HCT116 (cell line): ENCODE data around the gene CHCHD10. TPM values are rescaled to one million over a fixed set of nuclear protein-coding genes. Genes with fewer than 3 reads are reported as not detected.

ENCODE experiments used
- ATAC-seq: fragments of 200-7000 bp; cut with Tn5 transposase; 2 replicates; pipeline ENCODE4 v1.9.1; 2020; ENCODE audit warnings: mild to moderate bottlenecking, moderate library complexity
- BruUV-seq: library from RNA; stranded (reverse); fragments of 400-500 nt; replicated peaks from 2 replicates; lab custom pipeline; 2021; lab: Mats Ljungman, UMichigan
- CTCF ChIA-PET: fragments of 300-600 bp; sonication (Branson Sonifier 250); formaldehyde crosslinking; loops from one replicate; lab custom pipeline; 2021; ENCODE audit warnings: antibody characterized with exemption; lab: Charles Lee
- POLR2A ChIA-PET: fragments of 300-600, 350-600 bp; sonication (Branson Sonifier 250); formaldehyde crosslinking; loops from one replicate; lab custom pipeline; 2021; ENCODE audit warnings: antibody characterized with exemption; lab: Charles Lee
- RAD21 ChIA-PET, 2 experiments: fragments of 300-600 bp; sonication (Branson Sonifier 250); formaldehyde crosslinking; loops; one replicate each; lab custom pipeline; 2023; ENCODE audit warnings: low total read pairs in 2 of 2; ENCODE audit not compliant: uncharacterized antibody in 2 of 2, unreplicated experiment in 2 of 2, low non-redundant PET in 1 of 2; lab: Charles Lee
- DNase-seq: peaks from one replicate; pipeline ENCODE4 v3.0.0-alpha.2; 2010; ENCODE audit warnings: low read depth, low spot score
- H2AFZ ChIP-seq: fragments of 200-600 bp; shearing (Covaris generic), sonication (generic); 2 replicates; pipeline ENCODE4 v1.6.1; 2017; ENCODE audit warnings: low read depth, mixed run types, mixed read lengths, antibody characterized with exemption, low read length; ENCODE audit not compliant: poor library complexity, severe bottlenecking
- H3K27ac ChIP-seq: 2 replicates; pipeline ENCODE4 v1.5.1; 2012; ENCODE audit warnings: low read depth, low read length
- H3K27me3 ChIP-seq: fragments of 200-600 bp; sonication (generic); 2 replicates; pipeline ENCODE4 v1.6.1; 2016; ENCODE audit warnings: mixed run types, low read length, mixed read lengths; ENCODE audit not compliant: insufficient read depth
- H3K36me3 ChIP-seq, 2 experiments: fragments of 200-500 bp in 1 of 2; fragments of 200-600 bp in 1 of 2; sonication (Bioruptor generic) in 1 of 2; sonication (generic) in 1 of 2; 2 replicates each; pipeline versions ENCODE4 v1.5.1 to v1.6.1; 2014 to 2016; ENCODE audit warnings: low read length in 2 of 2, inconsistent platforms in 1 of 2, mixed read lengths in 1 of 2, mixed run types in 1 of 2; ENCODE audit not compliant: insufficient read depth in 2 of 2, control insufficient read depth in 1 of 2
- H3K4me1 ChIP-seq, 2 experiments: fragments of 200-600 bp in 1 of 2; sonication (generic) in 1 of 2; 2 replicates each; pipeline versions ENCODE4 v1.5.1 to v1.6.1; 2012 to 2017; ENCODE audit warnings: low read length in 2 of 2, inconsistent platforms in 1 of 2, mild to moderate bottlenecking in 1 of 2, mixed read lengths in 1 of 2, mixed run types in 1 of 2, moderate library complexity in 1 of 2; ENCODE audit not compliant: insufficient read depth in 2 of 2, control insufficient read depth in 1 of 2
- H3K4me2 ChIP-seq: fragments of 200-600 bp; sonication (generic); 2 replicates; pipeline ENCODE4 v1.6.1; 2017; ENCODE audit warnings: mixed run types, low read length, mixed read lengths
- H3K4me3 ChIP-seq, 2 experiments: fragments of 200-600 bp in 1 of 2; sonication (generic) in 1 of 2; replicated peaks in 1 of 2; 2 replicates each; pipeline ENCODE4 v1.5.1; 2011 to 2016; ENCODE audit warnings: low read length in 2 of 2, control low read depth in 1 of 2, low read depth in 1 of 2, mild to moderate bottlenecking in 1 of 2, mixed read lengths in 1 of 2, mixed run types in 1 of 2
- H3K79me2 ChIP-seq: fragments of 200-600 bp; sonication (generic); 2 replicates; pipeline ENCODE4 v1.6.1; 2017; ENCODE audit warnings: mild to moderate bottlenecking, mixed run types, low read length, moderate library complexity, mixed read lengths; ENCODE audit not compliant: insufficient read depth
- H3K9ac ChIP-seq: fragments of 200-600 bp; sonication (generic); 2 replicates; pipeline ENCODE4 v1.6.1; 2016; ENCODE audit warnings: low read length, mixed read lengths
- H3K9me2 ChIP-seq: fragments of 200-600 bp; sonication (generic), shearing (Covaris generic); 2 replicates; pipeline ENCODE4 v1.6.1; 2017; ENCODE audit warnings: mixed run types, mild to moderate bottlenecking, moderate library complexity; ENCODE audit not compliant: insufficient read depth
- H3K9me3 ChIP-seq, 2 experiments: fragments of 200-500 bp in 1 of 2; fragments of 200-600 bp in 1 of 2; sonication (Bioruptor generic) in 1 of 2; sonication (generic) in 1 of 2; 2 replicates each; pipeline ENCODE4 v1.6.1; 2014 to 2017; ENCODE audit warnings: low read length in 2 of 2, mixed read lengths in 2 of 2, inconsistent platforms in 1 of 2, low read depth in 1 of 2, mild to moderate bottlenecking in 1 of 2, mixed run types in 1 of 2, moderate library complexity in 1 of 2; ENCODE audit not compliant: control insufficient read depth in 1 of 2, insufficient read depth in 1 of 2
- H4K20me1 ChIP-seq: fragments of 200-600 bp; sonication (generic), shearing (Covaris generic); 2 replicates; pipeline ENCODE4 v1.6.1; 2017; ENCODE audit warnings: mixed run types, mild to moderate bottlenecking, moderate library complexity; ENCODE audit not compliant: insufficient read depth
- CBX3 ChIP-seq: IDR thresholded peaks from 2 replicates; pipeline ENCODE4 v1.6.1; 2012; ENCODE audit warnings: low read depth
- ELF1 ChIP-seq: IDR thresholded peaks from 2 replicates; pipeline ENCODE4 v1.6.1; 2012; ENCODE audit warnings: low read depth, borderline replicate concordance
- EZH2 ChIP-seq: fragments of 200-600 bp; sonication (generic); IDR thresholded peaks from 2 replicates; pipeline ENCODE4 v1.6.1; 2017; ENCODE audit warnings: antibody characterized with exemption, mixed run types
- FOSL1 ChIP-seq: IDR thresholded peaks from 2 replicates; pipeline ENCODE4 v1.6.1; 2012; ENCODE audit warnings: low read depth
- JUND ChIP-seq: IDR thresholded peaks from 2 replicates; pipeline ENCODE4 v1.6.1; 2012
- POLR2A ChIP-seq: IDR thresholded peaks from 2 replicates; pipeline ENCODE4 v1.7.0; 2011; ENCODE audit warnings: borderline replicate concordance; ENCODE audit not compliant: insufficient read depth, insufficient read length; ENCODE audit errors: extremely low read depth
- POLR2AphosphoS5 ChIP-seq: IDR thresholded peaks from 2 replicates; pipeline ENCODE4 v1.6.1; 2011; ENCODE audit warnings: mild to moderate bottlenecking, low read depth, low read length, moderate library complexity
- TCF7L2 ChIP-seq: IDR thresholded peaks from 2 replicates; pipeline ENCODE4 v1.7.0; 2011; ENCODE audit warnings: borderline replicate concordance, inconsistent platforms; ENCODE audit not compliant: insufficient read depth, insufficient read length; ENCODE audit errors: extremely low read depth
- ZFX ChIP-seq: fragments of 450-650 bp; IDR thresholded peaks from 2 replicates; pipeline ENCODE4 v1.6.1; 2017
- ZNF274 ChIP-seq: fragments of 200-500 bp; sonication (Bioruptor generic); IDR thresholded peaks from 2 replicates; pipeline ENCODE4 v1.6.1; 2014; ENCODE audit warnings: mild to moderate bottlenecking, low read depth, low read length, inconsistent platforms
- intact Hi-C: fragments of 100-400 bp; cut with micrococcal nuclease; formaldehyde crosslinking; loops from 2 replicates; pipeline ENCODE4 v1.10.0; 2022
- total RNA-seq: library from RNA; stranded (reverse); gene quantifications from one replicate; pipeline ENCODE4 v1.2.1, GENCODE V29; 2021; ENCODE audit not compliant: unreplicated experiment
- TF ChIP-seq, protein P1 (sequence below): IDR thresholded peaks from 2 replicates; pipeline ENCODE4 v1.6.1; 2012; ENCODE audit warnings: low read depth
- TF ChIP-seq, protein P2 (sequence below), 3 experiments: fragments of 200-600 bp in 1 of 3; sonication (generic) in 1 of 3; IDR thresholded peaks in 2 of 3; conservative IDR thresholded peaks in 1 of 3; 2 replicates each; pipeline ENCODE4 v1.5.1; 2012 to 2017; ENCODE audit warnings: low read depth in 2 of 3, low read length in 2 of 3, antibody characterized with exemption in 1 of 3, borderline replicate concordance in 1 of 3, control low read depth in 1 of 3, mild to moderate bottlenecking in 1 of 3, mixed read lengths in 1 of 3, mixed run types in 1 of 3, moderate library complexity in 1 of 3; ENCODE audit not compliant: insufficient read depth in 1 of 3
- TF ChIP-seq, protein P3 (sequence below): IDR thresholded peaks from 2 replicates; pipeline ENCODE4 v1.6.1; 2012
- TF ChIP-seq, protein P4 (sequence below): IDR thresholded peaks from 2 replicates; pipeline ENCODE4 v1.6.1; 2012
- TF ChIP-seq, protein P5 (sequence below): IDR thresholded peaks from 2 replicates; pipeline ENCODE4 v1.6.1; 2011; ENCODE audit warnings: mild to moderate bottlenecking, low read length, moderate library complexity; ENCODE audit not compliant: insufficient replicate concordance; ENCODE audit errors: extremely low read depth

The CHCHD10 gene
- total RNA-seq, 1 experiment from 2014 or later = 279 TPM

DNA sequence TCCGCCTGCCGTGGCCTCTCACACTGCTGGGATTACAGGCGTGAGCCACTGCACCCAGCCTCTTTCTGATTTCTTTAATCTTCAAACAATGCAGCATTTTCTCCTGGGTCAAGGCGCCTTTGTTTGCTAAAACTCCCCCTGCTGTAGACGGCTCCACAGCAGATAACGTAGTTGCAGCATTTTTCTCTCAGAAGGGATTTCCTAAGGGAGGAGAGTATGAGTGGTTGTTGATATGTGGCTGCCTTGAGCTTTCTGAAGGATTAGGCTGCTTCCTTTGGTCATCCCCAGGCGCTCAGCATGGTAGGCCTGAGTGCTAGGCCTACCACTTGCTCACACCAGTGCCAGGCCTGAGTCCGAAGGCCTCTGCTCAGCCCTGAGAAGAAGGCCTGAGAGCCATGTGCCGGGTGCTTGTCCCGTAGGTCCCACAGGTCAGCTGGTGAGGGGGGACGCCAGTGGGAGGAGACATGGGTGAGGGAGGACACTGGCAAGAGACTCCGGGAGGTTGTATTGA, 37.1 kb upstream of the CHCHD10 start:
- DNase-seq (no peak), ATAC-seq (no peak)
- H3K27ac ChIP-seq = no peak overlapping the region
- H3K9me2 ChIP-seq = no peaks in the 10 kb centered on the region
- no peak overlapping the region for H3K4me2 ChIP-seq
- TF ChIP-seq POLR2AphosphoS5 (no peak), ZFX (no peak), CBX3 (no peak), FOSL1 (no peak), ZNF274 (no peak), ELF1 (no peak), POLR2A (no peak), EZH2 (no peak), TCF7L2 (no peak), JUND (no peak)
- TF ChIP-seq, protein P1, sequence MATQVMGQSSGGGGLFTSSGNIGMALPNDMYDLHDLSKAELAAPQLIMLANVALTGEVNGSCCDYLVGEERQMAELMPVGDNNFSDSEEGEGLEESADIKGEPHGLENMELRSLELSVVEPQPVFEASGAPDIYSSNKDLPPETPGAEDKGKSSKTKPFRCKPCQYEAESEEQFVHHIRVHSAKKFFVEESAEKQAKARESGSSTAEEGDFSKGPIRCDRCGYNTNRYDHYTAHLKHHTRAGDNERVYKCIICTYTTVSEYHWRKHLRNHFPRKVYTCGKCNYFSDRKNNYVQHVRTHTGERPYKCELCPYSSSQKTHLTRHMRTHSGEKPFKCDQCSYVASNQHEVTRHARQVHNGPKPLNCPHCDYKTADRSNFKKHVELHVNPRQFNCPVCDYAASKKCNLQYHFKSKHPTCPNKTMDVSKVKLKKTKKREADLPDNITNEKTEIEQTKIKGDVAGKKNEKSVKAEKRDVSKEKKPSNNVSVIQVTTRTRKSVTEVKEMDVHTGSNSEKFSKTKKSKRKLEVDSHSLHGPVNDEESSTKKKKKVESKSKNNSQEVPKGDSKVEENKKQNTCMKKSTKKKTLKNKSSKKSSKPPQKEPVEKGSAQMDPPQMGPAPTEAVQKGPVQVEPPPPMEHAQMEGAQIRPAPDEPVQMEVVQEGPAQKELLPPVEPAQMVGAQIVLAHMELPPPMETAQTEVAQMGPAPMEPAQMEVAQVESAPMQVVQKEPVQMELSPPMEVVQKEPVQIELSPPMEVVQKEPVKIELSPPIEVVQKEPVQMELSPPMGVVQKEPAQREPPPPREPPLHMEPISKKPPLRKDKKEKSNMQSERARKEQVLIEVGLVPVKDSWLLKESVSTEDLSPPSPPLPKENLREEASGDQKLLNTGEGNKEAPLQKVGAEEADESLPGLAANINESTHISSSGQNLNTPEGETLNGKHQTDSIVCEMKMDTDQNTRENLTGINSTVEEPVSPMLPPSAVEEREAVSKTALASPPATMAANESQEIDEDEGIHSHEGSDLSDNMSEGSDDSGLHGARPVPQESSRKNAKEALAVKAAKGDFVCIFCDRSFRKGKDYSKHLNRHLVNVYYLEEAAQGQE = no peak
- TF ChIP-seq, protein P2, sequence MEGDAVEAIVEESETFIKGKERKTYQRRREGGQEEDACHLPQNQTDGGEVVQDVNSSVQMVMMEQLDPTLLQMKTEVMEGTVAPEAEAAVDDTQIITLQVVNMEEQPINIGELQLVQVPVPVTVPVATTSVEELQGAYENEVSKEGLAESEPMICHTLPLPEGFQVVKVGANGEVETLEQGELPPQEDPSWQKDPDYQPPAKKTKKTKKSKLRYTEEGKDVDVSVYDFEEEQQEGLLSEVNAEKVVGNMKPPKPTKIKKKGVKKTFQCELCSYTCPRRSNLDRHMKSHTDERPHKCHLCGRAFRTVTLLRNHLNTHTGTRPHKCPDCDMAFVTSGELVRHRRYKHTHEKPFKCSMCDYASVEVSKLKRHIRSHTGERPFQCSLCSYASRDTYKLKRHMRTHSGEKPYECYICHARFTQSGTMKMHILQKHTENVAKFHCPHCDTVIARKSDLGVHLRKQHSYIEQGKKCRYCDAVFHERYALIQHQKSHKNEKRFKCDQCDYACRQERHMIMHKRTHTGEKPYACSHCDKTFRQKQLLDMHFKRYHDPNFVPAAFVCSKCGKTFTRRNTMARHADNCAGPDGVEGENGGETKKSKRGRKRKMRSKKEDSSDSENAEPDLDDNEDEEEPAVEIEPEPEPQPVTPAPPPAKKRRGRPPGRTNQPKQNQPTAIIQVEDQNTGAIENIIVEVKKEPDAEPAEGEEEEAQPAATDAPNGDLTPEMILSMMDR (IDR thresholded peaks at IDR 0.05 in 2 of 3, conservative IDR thresholded peaks at IDR 0.05 in 1 of 3; ENCODE audit: borderline replicate concordance in 1 of 3, insufficient read depth in 1 of 3, low read depth in 2 of 3, low read length in 2 of 3) = no peak
- TF ChIP-seq, protein P3, sequence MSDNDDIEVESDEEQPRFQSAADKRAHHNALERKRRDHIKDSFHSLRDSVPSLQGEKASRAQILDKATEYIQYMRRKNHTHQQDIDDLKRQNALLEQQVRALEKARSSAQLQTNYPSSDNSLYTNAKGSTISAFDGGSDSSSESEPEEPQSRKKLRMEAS = no peak
- TF ChIP-seq, protein P4, sequence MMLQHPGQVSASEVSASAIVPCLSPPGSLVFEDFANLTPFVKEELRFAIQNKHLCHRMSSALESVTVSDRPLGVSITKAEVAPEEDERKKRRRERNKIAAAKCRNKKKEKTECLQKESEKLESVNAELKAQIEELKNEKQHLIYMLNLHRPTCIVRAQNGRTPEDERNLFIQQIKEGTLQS = no peak
- TF ChIP-seq, protein P5, sequence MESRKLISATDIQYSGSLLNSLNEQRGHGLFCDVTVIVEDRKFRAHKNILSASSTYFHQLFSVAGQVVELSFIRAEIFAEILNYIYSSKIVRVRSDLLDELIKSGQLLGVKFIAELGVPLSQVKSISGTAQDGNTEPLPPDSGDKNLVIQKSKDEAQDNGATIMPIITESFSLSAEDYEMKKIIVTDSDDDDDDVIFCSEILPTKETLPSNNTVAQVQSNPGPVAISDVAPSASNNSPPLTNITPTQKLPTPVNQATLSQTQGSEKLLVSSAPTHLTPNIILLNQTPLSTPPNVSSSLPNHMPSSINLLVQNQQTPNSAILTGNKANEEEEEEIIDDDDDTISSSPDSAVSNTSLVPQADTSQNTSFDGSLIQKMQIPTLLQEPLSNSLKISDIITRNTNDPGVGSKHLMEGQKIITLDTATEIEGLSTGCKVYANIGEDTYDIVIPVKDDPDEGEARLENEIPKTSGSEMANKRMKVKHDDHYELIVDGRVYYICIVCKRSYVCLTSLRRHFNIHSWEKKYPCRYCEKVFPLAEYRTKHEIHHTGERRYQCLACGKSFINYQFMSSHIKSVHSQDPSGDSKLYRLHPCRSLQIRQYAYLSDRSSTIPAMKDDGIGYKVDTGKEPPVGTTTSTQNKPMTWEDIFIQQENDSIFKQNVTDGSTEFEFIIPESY = no peak
- CTCF ChIA-PET = no interaction called here
- no peaks in the 10 kb centered on the region for H3K4me1 ChIP-seq
- H3K4me3 ChIP-seq = no peak overlapping the region
- POLR2A ChIA-PET = no interaction called here
- no TSS peak for BruUV-seq
- H3K9me3 ChIP-seq = no peaks in the 10 kb centered on the region
- intact Hi-C loops = no loop called here
- no peak overlapping the region for H3K9ac ChIP-seq
- RAD21 ChIA-PET = no interaction called here
- no peaks in the 10 kb centered on the region for H4K20me1 ChIP-seq
- H2AFZ ChIP-seq = no peak overlapping the region
- H3K79me2 ChIP-seq = no peaks in the 10 kb centered on the region
- peaks cover 36 to 50% of the 10 kb centered on the region in 2 experiments for H3K36me3 ChIP-seq
- H3K27me3 ChIP-seq = no peaks in the 10 kb centered on the region
